Thyroid gland (tissue), 4 donors: ENCODE measurements around the gene ARMC5. TPM values are rescaled to one million over a fixed set of nuclear protein-coding genes. Genes with fewer than 3 reads are reported as not detected.
"Not testable (repeated sequence)": the region's sequence is repeated elsewhere in the genome, so short reads cannot be mapped to it uniquely, and the experiment has no call there.

Experiments used
- DNase-seq, 2 donors: peaks; one replicate each; pipeline ENCODE4 v3.0.0-alpha.2; 2019
- H3K27ac ChIP-seq, 3 donors: fragments of 200-600 bp; sonication (generic); 1 replicate in 2 of 3; 2 replicates in 1 of 3; pipeline ENCODE4 v1.5.1; 2016 to 2019; ENCODE audit warnings: mild to moderate bottlenecking in 1 of 3, moderate library complexity in 1 of 3
- H3K27me3 ChIP-seq: fragments of 200-600 bp; sonication (generic); one replicate; pipeline ENCODE4 v1.5.1; 2019
- H3K36me3 ChIP-seq, 2 donors: fragments of 200-600 bp; sonication (generic); one replicate each; pipeline ENCODE4 v1.5.1; 2016 to 2019
- H3K4me1 ChIP-seq, 2 donors: fragments of 200-600 bp; sonication (generic); one replicate each; pipeline ENCODE4 v1.5.1; 2017 to 2019
- H3K4me3 ChIP-seq, 3 donors: fragments of 200-600 bp; sonication (generic); replicated peaks in 1 of 3; 1 replicate in 2 of 3; 2 replicates in 1 of 3; pipeline ENCODE4 v1.5.1; 2016; ENCODE audit warnings: mild to moderate bottlenecking in 1 of 3
- H3K9me3 ChIP-seq: fragments of 200-600 bp; sonication (generic); one replicate; pipeline ENCODE4 v1.5.1; 2017
- POLR2A ChIP-seq, 2 donors: fragments of 450-650 bp; IDR thresholded peaks; one replicate each; pipeline ENCODE4 v1.6.1; 2017; ENCODE audit warnings: antibody characterized with exemption in 2 of 2, mild to moderate bottlenecking in 2 of 2, moderate library complexity in 1 of 2
- WGBS, 2 donors: methylation state at CpG; one replicate each; pipeline ENCODE4 v1.1.5; 2017; 5-methylcytosine and 5-hydroxymethylcytosine counted together
- intact Hi-C: fragments of 100-400 bp; cut with DNase I; formaldehyde crosslinking; loops from one replicate; pipeline ENCODE4 v1.15.1; 2023
- total RNA-seq, 4 donors: library from RNA; depleted of rRNA; stranded (reverse); fragments of >200 nt; gene quantifications; one replicate each; pipeline ENCODE4 v1.2.3, GENCODE V29; 2016
- TF ChIP-seq, protein P1 (sequence below), 6 experiments: fragments of 200-600 bp in 3 of 6; fragments of 450-650 bp in 3 of 6; sonication (generic) in 3 of 6; IDR thresholded peaks; one replicate each; pipeline ENCODE4 v1.5.1; 2016 to 2019; ENCODE audit warnings: antibody characterized with exemption in 6 of 6, mild to moderate bottlenecking in 2 of 6, inconsistent platforms in 1 of 6, moderate library complexity in 1 of 6

ARMC5 gene
- total RNA-seq, 4 donors from 2014 or later, result 13.2 to 18.0 (median 15.3) TPM

DNA sequence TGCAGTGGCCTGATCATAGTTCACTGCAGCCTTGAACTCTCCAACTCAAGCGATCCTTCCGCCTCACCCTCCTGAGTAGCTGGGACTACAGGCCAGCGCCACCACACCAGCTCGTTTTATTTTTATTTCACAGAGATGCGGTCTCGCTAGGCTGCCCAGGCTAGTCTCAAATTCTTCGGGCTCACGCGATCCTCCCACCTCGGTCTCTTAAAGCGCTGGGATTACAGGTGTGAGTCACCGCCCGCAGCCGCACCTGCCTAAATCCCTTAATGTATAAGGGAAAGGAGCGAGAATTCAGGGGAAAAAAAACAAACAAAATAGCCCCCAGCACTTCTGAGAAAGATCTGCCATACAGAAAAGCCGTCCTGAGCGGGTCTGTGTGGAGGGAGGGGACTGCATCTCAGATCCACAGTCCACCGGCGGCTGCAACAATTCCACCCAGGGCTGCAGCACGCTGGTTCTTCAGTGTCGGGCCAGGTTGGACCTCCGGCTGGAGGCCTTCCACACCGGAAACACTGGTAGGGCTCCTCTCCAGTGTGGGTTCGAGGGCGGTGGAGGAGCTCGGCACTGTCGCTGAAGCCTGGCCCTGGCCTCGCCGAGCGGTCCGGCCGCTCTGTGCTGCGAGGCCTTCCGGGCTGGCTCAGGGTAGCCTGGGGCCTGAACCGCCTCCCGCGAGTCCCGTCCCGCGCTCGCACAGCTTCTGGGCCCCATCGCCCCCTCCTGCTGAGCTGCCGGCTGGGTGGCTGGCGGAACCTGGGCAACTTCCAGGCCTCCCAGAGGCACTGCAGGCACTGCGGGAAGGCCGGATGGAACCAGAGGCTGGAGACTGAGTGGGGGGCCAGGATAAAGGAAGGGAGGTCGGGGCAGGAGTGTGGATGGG lies 23.7 kb upstream of the ARMC5 start:
- intact Hi-C loops, result no loop called here
- WGBS, 2 donors, result 94% methylated on average over 38 to 42 of the region's 47 CpGs
- H3K36me3 ChIP-seq, result no peaks in the 10 kb centered on the region
- no peaks in the 10 kb centered on the region for H3K27me3 ChIP-seq
- H3K4me3 ChIP-seq, result no peak overlapping the region
- no peak overlapping the region for H3K27ac ChIP-seq
- no peaks in the 10 kb centered on the region for H3K9me3 ChIP-seq
- no peak for DNase-seq
- no peak for TF ChIP-seq POLR2A (IDR thresholded peaks at IDR 0.05)
- TF ChIP-seq, protein P1, sequence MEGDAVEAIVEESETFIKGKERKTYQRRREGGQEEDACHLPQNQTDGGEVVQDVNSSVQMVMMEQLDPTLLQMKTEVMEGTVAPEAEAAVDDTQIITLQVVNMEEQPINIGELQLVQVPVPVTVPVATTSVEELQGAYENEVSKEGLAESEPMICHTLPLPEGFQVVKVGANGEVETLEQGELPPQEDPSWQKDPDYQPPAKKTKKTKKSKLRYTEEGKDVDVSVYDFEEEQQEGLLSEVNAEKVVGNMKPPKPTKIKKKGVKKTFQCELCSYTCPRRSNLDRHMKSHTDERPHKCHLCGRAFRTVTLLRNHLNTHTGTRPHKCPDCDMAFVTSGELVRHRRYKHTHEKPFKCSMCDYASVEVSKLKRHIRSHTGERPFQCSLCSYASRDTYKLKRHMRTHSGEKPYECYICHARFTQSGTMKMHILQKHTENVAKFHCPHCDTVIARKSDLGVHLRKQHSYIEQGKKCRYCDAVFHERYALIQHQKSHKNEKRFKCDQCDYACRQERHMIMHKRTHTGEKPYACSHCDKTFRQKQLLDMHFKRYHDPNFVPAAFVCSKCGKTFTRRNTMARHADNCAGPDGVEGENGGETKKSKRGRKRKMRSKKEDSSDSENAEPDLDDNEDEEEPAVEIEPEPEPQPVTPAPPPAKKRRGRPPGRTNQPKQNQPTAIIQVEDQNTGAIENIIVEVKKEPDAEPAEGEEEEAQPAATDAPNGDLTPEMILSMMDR (IDR thresholded peaks at IDR 0.05), result no peak
- no peaks in the 10 kb centered on the region for H3K4me1 ChIP-seq

DNA sequence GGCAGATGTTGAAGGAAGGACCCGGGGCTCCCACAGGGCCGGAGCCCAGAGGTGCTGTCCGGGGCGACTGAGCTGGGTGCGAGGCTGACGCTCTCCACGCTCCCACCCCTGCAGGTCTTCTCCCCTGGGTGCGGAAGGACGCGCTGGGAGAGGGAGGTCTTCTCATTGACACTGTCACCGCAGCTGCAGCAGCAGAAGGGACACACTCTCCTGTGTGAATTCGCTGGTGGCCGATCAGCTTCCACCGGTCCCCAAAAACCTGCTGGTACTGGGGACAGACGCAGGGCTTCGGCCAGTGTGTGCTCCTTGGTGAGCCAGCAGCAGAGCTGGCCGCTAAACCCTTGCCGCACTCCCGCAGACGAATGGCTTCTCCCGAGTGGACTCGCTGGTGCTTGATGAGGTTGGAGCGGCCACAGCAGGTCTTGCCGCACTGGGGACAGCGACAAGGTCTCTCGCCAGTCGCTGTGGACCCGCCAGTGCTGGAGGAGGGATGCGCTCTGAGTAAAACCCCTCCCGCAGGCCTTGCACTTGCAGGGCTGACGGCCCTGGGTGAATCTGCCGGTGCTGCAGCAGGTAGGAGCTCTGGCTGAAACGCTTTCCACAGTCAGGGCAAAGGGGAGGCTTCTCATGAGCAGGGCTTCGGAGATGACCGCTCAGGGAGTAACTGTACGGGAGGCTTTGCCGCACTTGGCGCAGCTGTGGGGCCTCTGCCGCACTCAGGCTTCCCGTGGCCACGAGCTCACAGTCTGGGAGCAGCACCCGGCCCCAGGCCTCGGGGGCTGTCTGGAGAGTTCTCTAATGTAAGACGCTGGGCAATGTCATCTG lies 22.9 kb upstream of the ARMC5 start:
- no peak for TF ChIP-seq POLR2A (IDR thresholded peaks at IDR 0.05)
- TF ChIP-seq, protein P1 (IDR thresholded peaks at IDR 0.05), result no peak
- Histone ChIP-seq H3K4me1 (no peaks in the 10 kb centered on the region), H3K27ac (no peak overlapping the region), H3K4me3 (no peak overlapping the region), H3K27me3 (no peaks in the 10 kb centered on the region), H3K9me3 (no peaks in the 10 kb centered on the region), H3K36me3 (no peaks in the 10 kb centered on the region)
- 90 to 96% methylated on average over 26 to 32 of the region's 44 CpGs for WGBS, 2 donors
- intact Hi-C loops, result no loop called here
- DNase-seq, result no peak

DNA sequence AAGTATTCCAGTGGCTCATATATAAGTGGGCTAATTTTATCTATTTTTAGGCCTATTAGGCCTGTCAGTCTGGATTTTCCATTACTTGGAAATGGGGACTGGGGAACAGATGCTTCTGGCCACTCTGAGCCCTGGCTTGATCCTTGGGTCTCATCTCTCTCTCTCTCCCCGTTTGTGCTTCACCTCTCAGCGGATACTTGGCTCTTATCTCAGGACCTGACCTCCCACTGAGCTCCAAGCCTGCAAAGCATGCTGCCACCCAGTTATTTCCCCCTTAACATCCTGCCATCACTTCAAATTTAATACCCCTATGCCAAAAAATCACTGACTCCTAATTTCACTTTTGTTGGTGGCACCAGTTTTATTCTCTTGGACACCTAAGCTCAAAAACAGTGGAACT lies 20.9 kb upstream of the ARMC5 start:
- 53 to 57% methylated on average over 2 of the region's 2 CpGs for WGBS, 2 donors
- no peaks in the 10 kb centered on the region for H3K36me3 ChIP-seq
- H3K27ac ChIP-seq, result no peak overlapping the region
- no peak for TF ChIP-seq POLR2A (IDR thresholded peaks at IDR 0.05)
- TF ChIP-seq, protein P1 (IDR thresholded peaks at IDR 0.05), result no peak
- no peaks in the 10 kb centered on the region for H3K27me3 ChIP-seq
- peaks cover 0 to 7% of the 10 kb centered on the region in 2 donors for H3K4me1 ChIP-seq
- no peak for DNase-seq
- no peaks in the 10 kb centered on the region for H3K9me3 ChIP-seq
- intact Hi-C loops, result no loop called here
- H3K4me3 ChIP-seq, result no peak overlapping the region

DNA sequence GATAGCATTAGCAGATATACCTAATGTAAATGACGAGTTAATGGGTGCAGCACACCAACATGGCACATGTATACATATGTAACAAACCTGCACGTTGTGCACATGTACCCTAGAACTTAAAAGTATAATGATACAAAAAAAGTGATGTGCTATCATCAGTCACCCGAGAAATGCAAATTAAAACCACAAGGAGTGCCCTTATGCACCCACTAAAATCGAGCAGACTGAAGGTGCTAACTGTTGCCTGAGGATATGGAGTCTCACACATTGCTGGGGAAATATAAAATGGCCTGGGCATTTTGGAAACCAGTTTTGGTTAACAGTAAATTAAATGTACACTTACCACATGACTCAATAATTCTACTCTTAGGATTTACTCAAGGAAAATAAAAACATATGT lies 20.3 kb upstream of the ARMC5 start:
- H3K4me3 ChIP-seq, DNase-seq, H3K4me1 ChIP-seq, intact Hi-C loops, H3K27me3 ChIP-seq, H3K36me3 ChIP-seq, H3K27ac ChIP-seq, H3K9me3 ChIP-seq: not testable (repeated sequence)
- WGBS, 2 donors, result 63 to 64% methylated on average over 4 of the region's 4 CpGs

DNA sequence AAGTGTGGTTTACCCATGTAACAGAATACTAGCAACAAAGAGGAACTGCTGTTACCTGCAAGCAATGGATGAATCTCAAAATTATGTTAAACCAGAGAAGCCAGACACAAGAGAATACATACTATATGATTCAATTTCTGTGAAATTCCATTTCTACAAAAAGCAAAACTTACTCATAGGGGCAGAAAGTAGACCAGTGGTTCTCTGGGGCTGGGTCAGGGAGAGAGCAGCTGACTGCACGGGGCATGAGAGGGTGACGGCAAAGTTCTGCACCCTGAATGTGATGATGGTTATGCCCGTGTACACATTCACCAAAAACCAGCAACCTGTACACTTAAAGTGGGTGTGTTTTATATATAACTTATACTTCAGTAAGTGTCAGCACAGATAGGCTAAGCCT lies 19.8 kb upstream of the ARMC5 start:
- 88 to 89% methylated on average over 3 of the region's 3 CpGs for WGBS, 2 donors
- no peak for DNase-seq
- Histone ChIP-seq H3K27me3 (no peaks in the 10 kb centered on the region), H3K36me3 (no peaks in the 10 kb centered on the region), H3K27ac (no peak overlapping the region), H3K4me3 (no peak overlapping the region), H3K9me3 (no peaks in the 10 kb centered on the region), H3K4me1 (peaks cover 0 to 7% of the 10 kb centered on the region in 2 donors)
- intact Hi-C loops, result no loop called here
- TF ChIP-seq, protein P1 (IDR thresholded peaks at IDR 0.05), result no peak
- TF ChIP-seq POLR2A (IDR thresholded peaks at IDR 0.05), result no peak
